CD14-positive monocyte (primary cell): Measurements from ENCODE around the gene DEGS1. TPM values are rescaled to one million over a fixed set of nuclear protein-coding genes. Genes with fewer than 3 reads are reported as not detected.

Source experiments
- DNase-seq, 3 donors: peaks; one replicate each; pipeline ENCODE4 v3.0.0-alpha.2; 2011 to 2022
- H2AFZ ChIP-seq: 2 replicates; pipeline ENCODE4 v1.6.0; 2012; ENCODE audit warnings: mild to moderate bottlenecking, low read depth, low read length, inconsistent platforms; ENCODE audit not compliant: insufficient read depth, poor library complexity, severe bottlenecking
- H3K27ac ChIP-seq, 2 donors: 1 replicate in 1 of 2; 2 replicates in 1 of 2; pipeline ENCODE4 v1.5.1; 2012 to 2013; ENCODE audit warnings: low read length in 2 of 2, control low read depth in 1 of 2, inconsistent platforms in 1 of 2, low read depth in 1 of 2, mild to moderate bottlenecking in 1 of 2
- H3K27me3 ChIP-seq, 2 donors: one replicate each; pipeline versions ENCODE4 v1.6.0 to v1.6.1; 2011 to 2013; ENCODE audit warnings: low read length in 2 of 2; ENCODE audit not compliant: control insufficient read depth in 2 of 2, insufficient read depth in 2 of 2
- H3K36me3 ChIP-seq, 2 donors: replicated peaks in 1 of 2; 1 replicate in 1 of 2; 2 replicates in 1 of 2; pipeline versions ENCODE4 v1.5.1 to v1.6.1; 2012 to 2013; ENCODE audit warnings: low read length in 2 of 2, control low read depth in 1 of 2, inconsistent platforms in 1 of 2, mild to moderate bottlenecking in 1 of 2; ENCODE audit not compliant: insufficient read depth in 2 of 2, control insufficient read depth in 1 of 2
- H3K4me1 ChIP-seq, 2 donors: 1 replicate in 1 of 2; 2 replicates in 1 of 2; pipeline versions ENCODE4 v1.5.1 to v1.6.1; 2012 to 2013; ENCODE audit warnings: low read length in 2 of 2, control low read depth in 1 of 2, inconsistent platforms in 1 of 2, mild to moderate bottlenecking in 1 of 2, moderate library complexity in 1 of 2; ENCODE audit not compliant: insufficient read depth in 2 of 2, control insufficient read depth in 1 of 2
- H3K4me2 ChIP-seq: replicated peaks from 2 replicates; pipeline ENCODE3; 2012; ENCODE audit warnings: low read length, moderate library complexity, mild to moderate bottlenecking; ENCODE audit not compliant: poor library complexity, severe bottlenecking; ENCODE audit errors: extremely low read depth
- H3K4me3 ChIP-seq, 3 experiments: fragments of 200-600 bp in 1 of 3; sonication (generic) in 1 of 3; replicated peaks in 1 of 3; 1 replicate in 2 of 3; 2 replicates in 1 of 3; pipeline ENCODE4 v1.5.1; 2011 to 2013; ENCODE audit warnings: low read length in 3 of 3, mild to moderate bottlenecking in 3 of 3, control low read depth in 2 of 3, low read depth in 2 of 3, inconsistent platforms in 1 of 3, moderate library complexity in 1 of 3
- H3K79me2 ChIP-seq: 2 replicates; pipeline ENCODE4 v1.6.0; 2012; ENCODE audit warnings: mild to moderate bottlenecking, control low read depth, inconsistent platforms, low read length, moderate library complexity; ENCODE audit not compliant: insufficient read depth
- H3K9ac ChIP-seq: 2 replicates; pipeline ENCODE4 v1.6.0; 2017; ENCODE audit warnings: low read length, mild to moderate bottlenecking; ENCODE audit not compliant: insufficient read depth, poor library complexity, severe bottlenecking
- H3K9me3 ChIP-seq, 2 donors: replicated peaks in 1 of 2; 1 replicate in 1 of 2; 2 replicates in 1 of 2; pipeline versions ENCODE4 v1.5.1 to v1.6.1; 2012 to 2013; ENCODE audit warnings: low read length in 2 of 2, control low read depth in 1 of 2; ENCODE audit not compliant: control insufficient read depth in 1 of 2, insufficient read depth in 1 of 2
- H4K20me1 ChIP-seq: 2 replicates; pipeline ENCODE4 v1.6.0; 2012; ENCODE audit warnings: mild to moderate bottlenecking, low read length, control low read depth, moderate library complexity; ENCODE audit not compliant: insufficient read depth
- H3K27ac Mint-ChIP-seq, 7 donors: one replicate each; pipeline ENCODE4 v1.8.0; 2020; ENCODE audit warnings: mild to moderate bottlenecking in 7 of 7, mixed read lengths in 7 of 7, moderate library complexity in 6 of 7, inconsistent platforms in 2 of 7
- H3K27me3 Mint-ChIP-seq, 3 donors: one replicate each; pipeline ENCODE4 v1.8.0; 2021 to 2022; ENCODE audit warnings: low read depth in 3 of 3, mild to moderate bottlenecking in 3 of 3, mixed read lengths in 3 of 3, moderate library complexity in 3 of 3, inconsistent platforms in 1 of 3
- H3K36me3 Mint-ChIP-seq, 2 donors: one replicate each; pipeline ENCODE4 v1.8.0; 2020; ENCODE audit warnings: mixed read lengths in 2 of 2, inconsistent platforms in 1 of 2, mild to moderate bottlenecking in 1 of 2
- H3K4me1 Mint-ChIP-seq: one replicate; pipeline ENCODE4 v1.8.0; 2020; ENCODE audit warnings: mild to moderate bottlenecking, mixed read lengths
- H3K4me3 Mint-ChIP-seq, 2 donors: one replicate each; pipeline ENCODE4 v1.8.0; 2020; ENCODE audit warnings: mild to moderate bottlenecking in 2 of 2, mixed read lengths in 2 of 2, moderate library complexity in 1 of 2
- H3K9me3 Mint-ChIP-seq, 7 donors: one replicate each; pipeline ENCODE4 v1.8.0; 2020 to 2022; ENCODE audit warnings: mixed read lengths in 7 of 7, mild to moderate bottlenecking in 6 of 7, moderate library complexity in 6 of 7, inconsistent platforms in 2 of 7
- WGBS: methylation state at CpG from one replicate; pipeline ENCODE4 v1.1.5; 2013; ENCODE audit warnings: missing lambda C conversion rate; ENCODE audit not compliant: insufficient coverage; 5-methylcytosine and 5-hydroxymethylcytosine counted together
- intact Hi-C, 2 donors: fragments of 100-400 bp; cut with micrococcal nuclease; formaldehyde crosslinking; loops; one replicate each; pipeline versions ENCODE4 v1.15.0 to v1.15.1; 2023
- polyA plus RNA-seq, 3 donors: library from polyadenylated mRNA; depleted of rRNA in 1 of 3; unstranded in 2 of 3; stranded (reverse) in 1 of 3; fragments of 300-500 nt in 2 of 3; fragments of >200 nt in 1 of 3; fragmentation: Illumina TruSeq in 2 of 3; gene quantifications; 1 replicate in 2 of 3; 2 replicates in 1 of 3; pipeline ENCODE4 v1.2.3, GENCODE V29; 2012 to 2021
- TF ChIP-seq, protein P1 (sequence below): fragments of 200-600 bp; IDR thresholded peaks from one replicate; pipeline ENCODE4 v1.8.0; 2022; ENCODE audit warnings: antibody characterized with exemption, mild to moderate bottlenecking

Gene DEGS1
- polyA plus RNA-seq, 3 donors = 35.0 to 137 (median 118) TPM

DNA sequence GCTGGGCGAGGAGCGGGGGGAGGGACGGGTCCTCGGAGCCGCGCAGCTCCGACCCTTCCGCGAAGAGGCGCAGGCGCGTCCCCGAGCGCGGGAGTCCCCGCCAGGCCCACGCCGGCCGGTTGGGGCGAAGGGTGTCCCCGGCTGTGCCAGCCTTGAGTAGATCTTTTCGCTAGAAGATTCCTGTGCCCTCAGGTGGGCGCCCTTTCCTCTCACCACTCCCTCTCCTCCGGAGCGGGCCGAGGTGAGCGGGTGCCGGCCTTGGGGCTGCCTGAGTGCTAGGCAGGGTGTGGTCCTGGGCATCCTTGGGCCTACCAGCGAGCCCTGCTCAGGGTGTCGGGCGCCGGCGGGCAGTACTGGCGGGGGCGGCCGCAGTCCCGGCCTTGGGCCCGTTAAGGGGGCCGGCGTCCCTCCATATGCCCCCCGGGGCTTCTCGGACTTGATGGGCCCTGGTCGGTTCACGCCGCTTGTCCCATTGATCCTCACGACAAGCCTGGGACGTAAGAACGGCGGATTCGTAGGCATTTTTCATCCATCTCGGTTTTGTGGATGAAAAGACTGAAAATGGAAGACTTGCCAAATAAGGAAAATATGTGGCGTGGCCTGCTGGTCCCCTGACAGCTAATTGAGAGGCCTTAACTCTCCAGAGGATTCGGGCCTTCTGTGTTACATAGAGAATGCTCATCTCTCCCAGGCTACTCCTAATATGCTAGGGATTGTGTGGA is 712 bp downstream of the DEGS1 start:
- Histone ChIP-seq H3K27ac (peak overlapping the region; percentile 62 to 91), H3K4me3 (peak overlapping the region; percentile 67 to 91 (median 84)), H2AFZ (peak overlapping the region; percentile 92), H3K4me2 (peak overlapping the region; percentile 93), H3K27me3 (no peaks in the 10 kb centered on the region), H3K79me2 (peaks cover 56% of the 10 kb centered on the region), H4K20me1 (peaks cover 52% of the 10 kb centered on the region), H3K9ac (peak overlapping the region; percentile 95), H3K4me1 (peaks cover 27 to 33% of the 10 kb centered on the region in 2 donors), H3K36me3 (peaks cover 0 to 6% of the 10 kb centered on the region in 2 donors), H3K9me3 (no peaks in the 10 kb centered on the region)
- WGBS = 1% methylated on average over 50 of the region's 53 CpGs
- intact Hi-C loops = loop anchor here in 1 of 2 donors (5.0 kb wide), 1 partner anchor 34 kb away; no protein-coding TSS in a partner anchor
- H3K4me3 Mint-ChIP-seq = peak overlapping the region; percentile 81 to 86
- TF ChIP-seq, protein P1, sequence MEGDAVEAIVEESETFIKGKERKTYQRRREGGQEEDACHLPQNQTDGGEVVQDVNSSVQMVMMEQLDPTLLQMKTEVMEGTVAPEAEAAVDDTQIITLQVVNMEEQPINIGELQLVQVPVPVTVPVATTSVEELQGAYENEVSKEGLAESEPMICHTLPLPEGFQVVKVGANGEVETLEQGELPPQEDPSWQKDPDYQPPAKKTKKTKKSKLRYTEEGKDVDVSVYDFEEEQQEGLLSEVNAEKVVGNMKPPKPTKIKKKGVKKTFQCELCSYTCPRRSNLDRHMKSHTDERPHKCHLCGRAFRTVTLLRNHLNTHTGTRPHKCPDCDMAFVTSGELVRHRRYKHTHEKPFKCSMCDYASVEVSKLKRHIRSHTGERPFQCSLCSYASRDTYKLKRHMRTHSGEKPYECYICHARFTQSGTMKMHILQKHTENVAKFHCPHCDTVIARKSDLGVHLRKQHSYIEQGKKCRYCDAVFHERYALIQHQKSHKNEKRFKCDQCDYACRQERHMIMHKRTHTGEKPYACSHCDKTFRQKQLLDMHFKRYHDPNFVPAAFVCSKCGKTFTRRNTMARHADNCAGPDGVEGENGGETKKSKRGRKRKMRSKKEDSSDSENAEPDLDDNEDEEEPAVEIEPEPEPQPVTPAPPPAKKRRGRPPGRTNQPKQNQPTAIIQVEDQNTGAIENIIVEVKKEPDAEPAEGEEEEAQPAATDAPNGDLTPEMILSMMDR = no peak
- peak; percentile 25 to 56 (median 40) for DNase-seq
- peaks cover 0 to 1% (median 0%) of the 10 kb centered on the region in 3 donors for H3K27me3 Mint-ChIP-seq
- peak overlapping the region; percentile 42 to 89 (median 63) for H3K27ac Mint-ChIP-seq
- H3K4me1 Mint-ChIP-seq = peaks cover 37% of the 10 kb centered on the region
- H3K36me3 Mint-ChIP-seq = peaks cover 5 to 19% of the 10 kb centered on the region in 2 donors
- H3K9me3 Mint-ChIP-seq = no peaks in the 10 kb centered on the region

DNA sequence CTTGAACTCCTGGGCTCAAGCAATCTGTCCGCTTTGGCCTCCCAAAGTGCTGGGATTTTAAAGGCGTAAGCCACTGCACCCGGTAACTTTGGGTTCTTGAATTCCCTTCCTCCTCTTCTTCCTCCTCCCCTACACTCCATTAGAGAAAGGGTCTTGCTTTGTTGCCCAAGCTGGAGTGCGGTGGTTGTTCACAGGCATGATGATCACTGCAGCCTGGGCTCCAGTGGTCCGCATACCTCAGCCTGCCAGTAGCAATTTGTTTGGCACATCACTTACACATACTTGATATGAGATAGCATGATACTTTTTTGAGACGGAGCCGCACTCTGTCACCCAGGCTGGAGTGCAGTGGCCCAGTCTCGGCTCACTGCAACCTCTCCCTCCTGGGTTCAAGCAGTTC is 2.2 kb downstream of the DEGS1 start:
- H3K27me3 ChIP-seq = no peaks in the 10 kb centered on the region
- peak overlapping the region in 1 of 3 experiments; percentile 84 for H3K4me3 ChIP-seq
- H3K9me3 ChIP-seq = no peaks in the 10 kb centered on the region
- peak overlapping the region; percentile 93 for H3K4me2 ChIP-seq
- H2AFZ ChIP-seq = no peak overlapping the region
- DNase-seq = no peak
- peaks cover 71% of the 10 kb centered on the region for H3K79me2 ChIP-seq
- Mint-ChIP-seq H3K9me3 (no peaks in the 10 kb centered on the region), H3K27me3 (peaks cover 0 to 1% (median 0%) of the 10 kb centered on the region in 3 donors), H3K4me1 (peaks cover 39% of the 10 kb centered on the region), H3K4me3 (peak overlapping the region in 1 of 2 donors; percentile 81), H3K36me3 (peaks cover 12 to 26% of the 10 kb centered on the region in 2 donors), H3K27ac (peak overlapping the region in 4 of 7 donors; percentile 38 to 79 (median 64))
- H3K9ac ChIP-seq = no peak overlapping the region
- peaks cover 27 to 33% of the 10 kb centered on the region in 2 donors for H3K4me1 ChIP-seq
- H3K36me3 ChIP-seq = peaks cover 7 to 10% of the 10 kb centered on the region in 2 donors
- H4K20me1 ChIP-seq = peaks cover 67% of the 10 kb centered on the region
- peak overlapping the region in 1 of 2 donors; percentile 24 for H3K27ac ChIP-seq
- intact Hi-C loops = no loop called here
- WGBS = 100% methylated on average over 4 of the region's 8 CpGs
- TF ChIP-seq, protein P1 = no peak
